Measurements from ENCODE around the gene RMND5B. TPM values are rescaled to one million over a fixed set of nuclear protein-coding genes. Genes with fewer than 3 reads are reported as not detected.

Gene RMND5B
- total RNA-seq, 1 donor from 2014 or later, result 39.5 TPM

- H3K27me3 Mint-ChIP-seq (ENCODE audit: unreplicated experiment), result peaks cover 3% of the 10 kb centered on the region
Observed at GRCh38 chr5:178198706-178199105, 67.9 kb downstream of the RMND5B start.

GRCh38 chr5:178199581-178200434, 69.0 kb downstream of the RMND5B start:
- Mint-ChIP-seq H3K36me3 (ENCODE audit: unreplicated experiment) (peaks cover 2% of the 10 kb centered on the region), H3K27ac (ENCODE audit: unreplicated experiment) (peak overlapping the region; percentile 20)

More at GRCh38 chr5:178198706-178199105, 67.9 kb downstream of the RMND5B start:
- TF ChIP-seq CTCF (IDR thresholded peaks at IDR 0.05), result no peak
- peaks cover 24% of the 10 kb centered on the region for H3K4me1 Mint-ChIP-seq (ENCODE audit: unreplicated experiment)
- no peaks in the 10 kb centered on the region for H3K9me3 Mint-ChIP-seq (ENCODE audit: unreplicated experiment)
- no peak for DNase-seq (ENCODE audit: extremely low spot score, unreplicated experiment)
- no peak overlapping the region for H3K4me3 Mint-ChIP-seq (ENCODE audit: unreplicated experiment)
- no peaks in the 10 kb centered on the region for H3K36me3 Mint-ChIP-seq (ENCODE audit: unreplicated experiment)
- no peak overlapping the region for H3K27ac Mint-ChIP-seq (ENCODE audit: unreplicated experiment)

More at GRCh38 chr5:178199581-178200434, 69.0 kb downstream of the RMND5B start:
- no peak overlapping the region for H3K4me3 Mint-ChIP-seq (ENCODE audit: unreplicated experiment)
- no peak for DNase-seq (ENCODE audit: extremely low spot score, unreplicated experiment)
- H3K9me3 Mint-ChIP-seq (ENCODE audit: unreplicated experiment), result no peaks in the 10 kb centered on the region
- no peak for TF ChIP-seq CTCF (IDR thresholded peaks at IDR 0.05)
- peaks cover 21% of the 10 kb centered on the region for H3K4me1 Mint-ChIP-seq (ENCODE audit: unreplicated experiment)
- H3K27me3 Mint-ChIP-seq (ENCODE audit: unreplicated experiment), result no peaks in the 10 kb centered on the region

Other genes with a start within 250 kb of the RMND5B start
- not detected in 2 replicates for gene PROP1, start 134.8 kb upstream of the RMND5B start, total RNA-seq
- 0.55 and 0.64 TPM in 2 replicates for gene N4BP3, start 17.5 kb upstream of the RMND5B start, total RNA-seq
- gene NHP2, start 22.9 kb downstream of the RMND5B start, total RNA-seq, result 91.0 and 94.2 TPM in 2 replicates
- not detected in 2 replicates for gene GMCL2, start 56.4 kb downstream of the RMND5B start, total RNA-seq
- 128 and 131 TPM in 2 replicates for gene HNRNPAB, start 73.5 kb downstream of the RMND5B start, total RNA-seq
- 70.2 and 71.3 TPM in 2 replicates for gene PHYKPL, start 101.8 kb downstream of the RMND5B start, total RNA-seq